ENCODE measurements around the gene ZNF865.

Gene ZNF865

DNA sequence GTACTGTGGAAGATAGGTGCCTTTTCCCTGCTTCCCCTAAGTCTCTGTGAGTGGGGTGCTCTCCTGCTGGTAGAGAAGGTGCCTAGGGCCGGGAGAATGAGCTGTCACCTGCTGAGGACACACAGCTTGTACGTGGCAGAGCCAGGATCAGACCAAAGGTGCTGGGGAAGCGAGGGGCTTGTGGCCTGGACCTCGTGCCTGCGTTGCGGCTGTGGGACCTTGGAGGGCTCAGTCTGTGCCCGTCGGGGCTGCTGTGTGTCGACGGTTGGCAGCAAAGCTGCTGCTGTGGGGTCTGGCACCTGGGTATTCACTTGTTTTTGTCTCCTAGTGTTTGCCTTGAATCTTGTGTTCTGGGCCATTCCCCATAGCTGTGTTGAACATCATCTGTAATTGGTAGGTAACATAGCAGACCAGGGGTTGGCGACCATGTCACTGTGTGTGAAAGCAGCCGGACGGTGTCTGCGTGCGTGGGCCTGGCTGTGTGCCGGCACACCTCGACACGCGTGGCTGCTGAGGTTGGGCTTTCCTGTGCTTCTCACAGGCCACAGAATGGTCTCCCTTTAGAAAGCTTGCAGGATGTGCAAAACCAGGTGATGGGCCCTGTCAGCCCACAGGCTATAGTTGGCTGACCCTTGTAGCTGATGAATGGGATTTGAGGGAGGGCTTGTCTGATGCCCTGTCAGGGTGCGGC is 58.5 kb downstream of the ZNF865 start:
- Histone ChIP-seq H3K36me3 (peaks cover 93% of the 10 kb centered on the region), H3K4me1 (no peaks in the 10 kb centered on the region), H3K4me3 (ENCODE audit: low read depth, low read length) (no peak overlapping the region), H3K9me3 (no peaks in the 10 kb centered on the region), H3K27me3 (no peaks in the 10 kb centered on the region)
- no peak for DNase-seq
- TF ChIP-seq, protein P1, sequence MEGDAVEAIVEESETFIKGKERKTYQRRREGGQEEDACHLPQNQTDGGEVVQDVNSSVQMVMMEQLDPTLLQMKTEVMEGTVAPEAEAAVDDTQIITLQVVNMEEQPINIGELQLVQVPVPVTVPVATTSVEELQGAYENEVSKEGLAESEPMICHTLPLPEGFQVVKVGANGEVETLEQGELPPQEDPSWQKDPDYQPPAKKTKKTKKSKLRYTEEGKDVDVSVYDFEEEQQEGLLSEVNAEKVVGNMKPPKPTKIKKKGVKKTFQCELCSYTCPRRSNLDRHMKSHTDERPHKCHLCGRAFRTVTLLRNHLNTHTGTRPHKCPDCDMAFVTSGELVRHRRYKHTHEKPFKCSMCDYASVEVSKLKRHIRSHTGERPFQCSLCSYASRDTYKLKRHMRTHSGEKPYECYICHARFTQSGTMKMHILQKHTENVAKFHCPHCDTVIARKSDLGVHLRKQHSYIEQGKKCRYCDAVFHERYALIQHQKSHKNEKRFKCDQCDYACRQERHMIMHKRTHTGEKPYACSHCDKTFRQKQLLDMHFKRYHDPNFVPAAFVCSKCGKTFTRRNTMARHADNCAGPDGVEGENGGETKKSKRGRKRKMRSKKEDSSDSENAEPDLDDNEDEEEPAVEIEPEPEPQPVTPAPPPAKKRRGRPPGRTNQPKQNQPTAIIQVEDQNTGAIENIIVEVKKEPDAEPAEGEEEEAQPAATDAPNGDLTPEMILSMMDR (IDR thresholded peaks at IDR 0.05; ENCODE audit: low read depth, low read length): no peak

DNA sequence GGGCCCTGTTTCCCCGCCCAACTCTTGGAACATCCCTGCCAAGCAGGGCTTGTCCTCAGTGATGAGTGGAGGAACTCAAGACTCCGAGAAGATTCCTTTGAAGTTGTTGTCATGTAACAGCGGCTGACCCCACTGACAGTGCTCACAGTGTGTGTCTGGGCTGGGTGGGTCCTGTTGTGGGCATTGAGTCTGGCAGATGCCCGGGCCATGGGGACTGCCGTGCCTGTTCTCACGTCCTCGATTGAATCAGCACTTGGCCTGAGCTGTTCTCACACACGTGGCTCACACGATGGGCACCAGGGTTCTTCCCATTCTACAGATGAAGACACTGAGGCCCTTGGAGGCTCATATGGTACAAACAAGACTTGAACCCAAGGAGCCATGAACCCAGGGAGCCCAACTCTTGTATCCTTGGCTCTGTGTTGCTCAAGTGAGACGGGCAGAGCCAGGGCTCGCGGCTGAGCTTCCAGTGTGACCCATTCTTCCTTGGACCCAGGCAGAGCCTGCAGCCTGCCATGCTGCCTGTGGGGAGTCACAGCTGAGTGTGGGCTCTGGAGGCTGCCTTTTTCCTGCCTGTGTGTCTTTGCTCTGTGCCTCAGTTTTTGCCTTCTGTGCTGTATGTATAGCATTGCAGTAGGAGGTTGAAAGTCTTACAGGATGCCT is 61.0 kb downstream of the ZNF865 start:
- Histone ChIP-seq H3K9me3 (no peaks in the 10 kb centered on the region), H3K4me1 (no peaks in the 10 kb centered on the region; the same call in 1 of the 2 replicates), H3K4me3 (ENCODE audit: low read depth, low read length) (no peak overlapping the region), H3K36me3 (peaks cover 88% of the 10 kb centered on the region), H3K27me3 (no peaks in the 10 kb centered on the region)
- no peak for DNase-seq
- TF ChIP-seq, protein P1 (IDR thresholded peaks at IDR 0.05; ENCODE audit: low read depth, low read length): no peak
